22Rv1 (cell line): Measurements from ENCODE around the gene STK38L.

Experiments used
- CTCF ChIP-seq: fragments of 450-650 bp; IDR thresholded peaks from 2 replicates; pipeline ENCODE4 v1.5.1; 2017; ENCODE audit warnings: mild to moderate bottlenecking
- ZFX ChIP-seq: fragments of 450-650 bp; IDR thresholded peaks from 2 replicates; pipeline ENCODE4 v1.6.1; 2017; ENCODE audit warnings: antibody characterized with exemption, borderline replicate concordance

- TF ChIP-seq ZFX (no peak), CTCF (no peak)
Observed at GRCh38 chr12:27344760-27345159, 100.7 kb downstream of the STK38L start.
